OCI-LY1 (cell line): ENCODE data around the gene DHRSX.

Source experiments
- H2AFZ ChIP-seq: fragments of 200-600 bp; sonication (generic), shearing (Covaris generic); 2 replicates; pipeline ENCODE4 v1.6.0; 2014; ENCODE audit warnings: antibody characterized with exemption, mild to moderate bottlenecking, low read length
- H3F3A ChIP-seq: fragments of 200-600 bp; sonication (generic), shearing (Covaris generic); 2 replicates; pipeline ENCODE4 v1.6.0; 2014; ENCODE audit warnings: mild to moderate bottlenecking, antibody characterized with exemption, low read length, moderate library complexity; ENCODE audit not compliant: insufficient read depth
- H3K27ac ChIP-seq: fragments of 200-600 bp; sonication (generic); 2 replicates; pipeline ENCODE4 v1.5.1; 2014; ENCODE audit warnings: low read length, mixed run types, mild to moderate bottlenecking, low read depth; ENCODE audit not compliant: poor library complexity, severe bottlenecking
- H3K27me3 ChIP-seq: fragments of 200-600 bp; sonication (generic); 2 replicates; pipeline ENCODE4 v1.6.0; 2014; ENCODE audit warnings: antibody characterized with exemption, mild to moderate bottlenecking, low read length, moderate library complexity; ENCODE audit not compliant: insufficient read depth
- H3K36me3 ChIP-seq: fragments of 200-600 bp; sonication (generic); 2 replicates; pipeline ENCODE4 v1.6.1; 2014; ENCODE audit warnings: mild to moderate bottlenecking, antibody characterized with exemption, low read length, moderate library complexity, mixed read lengths; ENCODE audit not compliant: insufficient read depth
- H3K4me1 ChIP-seq: fragments of 200-600 bp; sonication (generic); 2 replicates; pipeline ENCODE4 v1.5.1; 2014; ENCODE audit warnings: mild to moderate bottlenecking, low read length, moderate library complexity; ENCODE audit not compliant: insufficient read depth, severe bottlenecking
- H3K4me2 ChIP-seq: fragments of 200-600 bp; sonication (generic), shearing (Covaris generic); 2 replicates; pipeline ENCODE4 v1.6.1; 2014; ENCODE audit warnings: low read length
- H3K4me3 ChIP-seq: fragments of 200-600 bp; sonication (generic); 2 replicates; pipeline ENCODE4 v1.5.1; 2014; ENCODE audit warnings: low read length, low read depth, mild to moderate bottlenecking, mixed read lengths; ENCODE audit not compliant: poor library complexity, severe bottlenecking
- H3K79me2 ChIP-seq: fragments of 200-600 bp; shearing (Covaris generic); 2 replicates; pipeline ENCODE4 v1.6.1; 2016; ENCODE audit warnings: mixed run types, low read length, mixed read lengths; ENCODE audit not compliant: insufficient read depth
- H3K9ac ChIP-seq: fragments of 200-600 bp; sonication (generic), shearing (Covaris generic); 2 replicates; pipeline ENCODE4 v1.6.1; 2014; ENCODE audit warnings: mild to moderate bottlenecking, low read length, mixed read lengths
- H3K9me2 ChIP-seq: fragments of 200-600 bp; sonication (generic), shearing (Covaris generic); 2 replicates; pipeline ENCODE4 v1.6.1; 2014; ENCODE audit warnings: low read depth, mild to moderate bottlenecking, low read length, mixed read lengths
- H3K9me3 ChIP-seq: fragments of 200-600 bp; shearing (Covaris generic); 2 replicates; pipeline ENCODE4 v1.6.1; 2014; ENCODE audit warnings: low read length, mixed read lengths
- H4K20me1 ChIP-seq: fragments of 200-600 bp; sonication (generic), shearing (Covaris generic); 2 replicates; pipeline ENCODE4 v1.6.0; 2016; ENCODE audit warnings: mild to moderate bottlenecking, low read length; ENCODE audit not compliant: insufficient read depth
- EZH2 ChIP-seq: fragments of 200-600 bp; sonication (generic), shearing (Covaris generic); IDR thresholded peaks from 2 replicates; pipeline ENCODE4 v1.8.0; 2017; ENCODE audit warnings: borderline replicate concordance, mixed run types, mild to moderate bottlenecking, antibody characterized with exemption, low read length, moderate library complexity, mixed read lengths
- TF ChIP-seq, protein P1 (sequence below): fragments of 200-600 bp; sonication (generic), shearing (Covaris generic); IDR thresholded peaks from 2 replicates; pipeline ENCODE4 v1.5.1; 2017; ENCODE audit warnings: mild to moderate bottlenecking, antibody characterized with exemption, low read length, moderate library complexity, mixed read lengths

DHRSX gene

DNA sequence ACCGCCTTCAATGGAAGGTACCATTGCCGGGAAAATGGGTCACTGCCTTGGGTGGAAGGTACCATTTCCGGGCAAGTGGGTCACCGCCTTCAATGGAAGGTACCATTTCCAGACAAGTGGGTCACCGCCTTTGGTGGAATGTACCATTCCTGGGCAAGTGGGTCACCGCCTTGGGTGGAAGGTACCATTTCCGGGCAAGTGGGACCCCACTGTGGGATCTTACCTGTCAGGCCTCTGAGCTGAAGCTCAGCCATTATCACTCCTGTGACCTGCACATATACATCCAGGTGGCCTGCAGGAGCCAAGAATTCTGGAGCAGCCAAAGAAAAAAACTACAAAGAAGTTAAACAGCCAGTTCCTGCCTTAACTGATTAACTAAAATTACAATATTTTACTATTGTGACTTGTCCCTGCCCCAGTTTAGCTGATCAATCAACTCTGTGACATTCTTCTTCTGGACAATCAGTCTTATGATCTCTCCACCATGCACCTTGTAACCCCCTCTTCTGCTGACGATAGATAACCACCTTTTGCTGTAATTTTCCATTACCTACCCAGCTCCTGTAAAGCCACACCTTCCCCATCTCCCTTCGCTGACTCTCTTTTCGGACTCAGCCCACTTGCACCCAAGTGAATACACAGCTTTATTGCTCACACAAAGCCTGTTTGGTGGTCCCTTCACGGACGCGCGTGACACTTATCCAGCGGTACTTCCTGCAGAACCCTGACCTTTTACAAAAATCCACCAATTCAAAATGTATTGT is 313.2 kb downstream of the DHRSX start:
- Histone ChIP-seq H3K9me2 (no peaks in the 10 kb centered on the region), H3F3A (no peaks in the 10 kb centered on the region), H3K27ac (no peak overlapping the region), H3K36me3 (no peaks in the 10 kb centered on the region), H3K4me2 (no peak overlapping the region), H3K79me2 (no peaks in the 10 kb centered on the region), H3K4me1 (no peaks in the 10 kb centered on the region), H3K9ac (no peak overlapping the region), H2AFZ (no peak overlapping the region), H3K27me3 (no peaks in the 10 kb centered on the region), H3K9me3 (peaks cover 4% of the 10 kb centered on the region; the same call in 1 of the 2 replicates), H3K4me3 (no peak overlapping the region), H4K20me1 (no peaks in the 10 kb centered on the region)
- no peak for TF ChIP-seq EZH2
- TF ChIP-seq, protein P1, sequence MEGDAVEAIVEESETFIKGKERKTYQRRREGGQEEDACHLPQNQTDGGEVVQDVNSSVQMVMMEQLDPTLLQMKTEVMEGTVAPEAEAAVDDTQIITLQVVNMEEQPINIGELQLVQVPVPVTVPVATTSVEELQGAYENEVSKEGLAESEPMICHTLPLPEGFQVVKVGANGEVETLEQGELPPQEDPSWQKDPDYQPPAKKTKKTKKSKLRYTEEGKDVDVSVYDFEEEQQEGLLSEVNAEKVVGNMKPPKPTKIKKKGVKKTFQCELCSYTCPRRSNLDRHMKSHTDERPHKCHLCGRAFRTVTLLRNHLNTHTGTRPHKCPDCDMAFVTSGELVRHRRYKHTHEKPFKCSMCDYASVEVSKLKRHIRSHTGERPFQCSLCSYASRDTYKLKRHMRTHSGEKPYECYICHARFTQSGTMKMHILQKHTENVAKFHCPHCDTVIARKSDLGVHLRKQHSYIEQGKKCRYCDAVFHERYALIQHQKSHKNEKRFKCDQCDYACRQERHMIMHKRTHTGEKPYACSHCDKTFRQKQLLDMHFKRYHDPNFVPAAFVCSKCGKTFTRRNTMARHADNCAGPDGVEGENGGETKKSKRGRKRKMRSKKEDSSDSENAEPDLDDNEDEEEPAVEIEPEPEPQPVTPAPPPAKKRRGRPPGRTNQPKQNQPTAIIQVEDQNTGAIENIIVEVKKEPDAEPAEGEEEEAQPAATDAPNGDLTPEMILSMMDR: no peak

DNA sequence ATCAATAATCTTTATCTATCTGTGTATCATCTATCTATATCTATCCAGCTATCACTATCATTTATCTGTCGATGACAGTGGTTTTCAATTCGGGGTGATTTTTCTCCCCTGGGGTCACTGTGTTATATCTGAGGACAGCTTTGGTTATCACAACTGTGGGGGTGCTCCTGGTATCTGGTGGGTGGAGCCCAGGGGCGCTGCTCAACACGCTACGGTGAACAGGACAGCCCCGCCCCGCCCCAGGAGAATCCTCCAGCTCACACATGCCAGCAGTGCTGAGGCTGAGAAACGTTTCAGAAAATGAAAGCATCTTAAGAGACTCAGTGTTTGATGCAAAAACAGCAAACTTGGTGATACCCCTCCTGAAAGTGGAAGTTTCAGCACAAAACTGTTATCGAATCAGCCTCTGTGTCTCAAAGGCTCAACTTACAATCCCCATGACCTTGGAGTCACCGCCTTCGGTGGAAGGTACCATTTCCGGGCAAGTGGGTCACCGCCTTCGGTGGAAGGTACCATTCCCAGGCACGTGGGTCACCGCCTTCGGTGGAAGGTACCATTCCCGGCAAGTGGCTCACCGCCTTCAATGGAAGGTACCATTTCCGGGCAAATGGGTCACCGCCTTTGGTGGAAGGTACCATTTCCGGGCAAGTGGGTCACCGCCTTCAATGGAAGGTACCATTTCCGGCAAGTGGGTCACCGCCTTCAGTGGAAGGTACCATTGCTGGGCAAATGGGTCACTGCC is 315.3 kb downstream of the DHRSX start:
- no peak overlapping the region for H3K4me2 ChIP-seq
- no peaks in the 10 kb centered on the region for H3K79me2 ChIP-seq
- no peaks in the 10 kb centered on the region for H4K20me1 ChIP-seq
- H3K27ac ChIP-seq: no peak overlapping the region
- no peaks in the 10 kb centered on the region for H3K4me1 ChIP-seq
- H3K9ac ChIP-seq: no peak overlapping the region
- TF ChIP-seq EZH2: no peak
- TF ChIP-seq, protein P1: no peak
- no peaks in the 10 kb centered on the region for H3K27me3 ChIP-seq
- no peaks in the 10 kb centered on the region for H3F3A ChIP-seq
- H2AFZ ChIP-seq: no peak overlapping the region
- H3K9me3 ChIP-seq: peaks cover 4% of the 10 kb centered on the region; the same call in 1 of the 2 replicates
- no peaks in the 10 kb centered on the region for H3K36me3 ChIP-seq
- no peak overlapping the region for H3K4me3 ChIP-seq
- no peaks in the 10 kb centered on the region for H3K9me2 ChIP-seq

DNA sequence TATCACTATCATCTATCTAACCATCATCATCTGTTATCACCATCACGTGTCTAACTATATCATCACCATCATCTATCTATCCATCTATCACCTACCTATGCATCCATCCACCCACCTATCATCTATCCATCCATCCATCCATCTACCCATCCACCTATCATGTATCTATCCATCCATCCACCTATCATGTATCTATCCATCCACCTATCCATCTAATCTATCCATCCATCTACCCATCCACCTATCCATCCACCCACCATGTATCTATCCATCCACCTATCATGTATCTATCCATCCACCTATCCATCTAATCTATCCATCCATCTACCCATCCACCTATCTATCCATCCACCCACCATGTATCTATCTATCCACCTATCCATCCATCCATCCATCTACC is 316.7 kb downstream of the DHRSX start:
- no peak for TF ChIP-seq EZH2
- TF ChIP-seq, protein P1: no peak
- Histone ChIP-seq H3K27me3 (no peaks in the 10 kb centered on the region), H3K9ac (no peak overlapping the region), H3K79me2 (no peaks in the 10 kb centered on the region), H3K9me3 (peaks cover 4% of the 10 kb centered on the region; the same call in 1 of the 2 replicates), H3F3A (no peaks in the 10 kb centered on the region), H3K36me3 (no peaks in the 10 kb centered on the region), H4K20me1 (no peaks in the 10 kb centered on the region), H3K27ac (no peak overlapping the region), H3K9me2 (no peaks in the 10 kb centered on the region), H3K4me1 (peaks cover 8% of the 10 kb centered on the region), H2AFZ (no peak overlapping the region), H3K4me2 (no peak overlapping the region), H3K4me3 (no peak overlapping the region)
